Activated CD4-positive, alpha-beta T cell treated with anti-CD3 and anti-CD28 coated beads for 1 hour (primary cell): Measurements from ENCODE around the gene CLDN19.
"Not testable (repeated sequence)": the region's sequence is repeated elsewhere in the genome, so short reads cannot be mapped to it uniquely, and the experiment has no call there.

ENCODE experiments used
- DNase-seq: peaks from one replicate; pipeline ENCODE4 v3.0.0-alpha.2; 2020

CLDN19 gene

DNA sequence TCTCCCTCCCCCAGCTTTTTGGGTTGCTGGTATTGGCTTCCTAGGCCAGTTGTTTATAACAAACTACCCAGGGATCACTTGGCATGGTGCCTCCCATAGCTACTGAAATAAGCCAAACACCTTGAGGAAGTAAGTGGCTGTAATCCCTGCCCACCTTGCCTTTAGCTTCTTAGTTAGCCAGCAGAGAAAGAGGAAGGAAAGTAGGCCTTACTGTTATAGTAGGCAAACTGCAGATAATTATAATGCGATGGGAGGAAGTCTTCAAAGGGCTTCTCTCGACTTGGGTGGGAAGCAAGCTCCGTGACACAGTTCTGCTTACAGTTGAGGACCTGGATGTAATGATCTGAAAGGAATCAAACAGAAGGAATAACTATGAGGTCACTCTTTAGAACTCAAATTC lies 18.6 kb upstream of the CLDN19 start:
- no peak for DNase-seq

DNA sequence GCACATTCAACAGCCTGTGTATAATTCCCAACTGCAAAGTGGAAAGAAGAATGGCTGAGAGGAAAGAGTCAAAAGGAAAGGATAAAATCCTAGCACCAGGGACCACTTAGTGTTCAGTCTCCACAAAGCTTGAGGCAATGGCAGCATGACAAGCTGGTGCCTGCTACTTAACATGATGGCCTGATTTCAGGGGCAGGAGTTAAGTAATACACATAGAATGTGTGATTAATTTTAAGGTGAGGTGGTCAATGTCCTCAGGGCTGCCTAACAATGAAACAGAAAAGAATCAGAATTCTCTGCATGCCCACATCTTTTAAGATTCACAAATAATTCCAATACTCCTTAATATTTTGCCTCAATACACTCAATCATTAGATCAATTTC lies 17.8 kb upstream of the CLDN19 start:
- no peak for DNase-seq

DNA sequence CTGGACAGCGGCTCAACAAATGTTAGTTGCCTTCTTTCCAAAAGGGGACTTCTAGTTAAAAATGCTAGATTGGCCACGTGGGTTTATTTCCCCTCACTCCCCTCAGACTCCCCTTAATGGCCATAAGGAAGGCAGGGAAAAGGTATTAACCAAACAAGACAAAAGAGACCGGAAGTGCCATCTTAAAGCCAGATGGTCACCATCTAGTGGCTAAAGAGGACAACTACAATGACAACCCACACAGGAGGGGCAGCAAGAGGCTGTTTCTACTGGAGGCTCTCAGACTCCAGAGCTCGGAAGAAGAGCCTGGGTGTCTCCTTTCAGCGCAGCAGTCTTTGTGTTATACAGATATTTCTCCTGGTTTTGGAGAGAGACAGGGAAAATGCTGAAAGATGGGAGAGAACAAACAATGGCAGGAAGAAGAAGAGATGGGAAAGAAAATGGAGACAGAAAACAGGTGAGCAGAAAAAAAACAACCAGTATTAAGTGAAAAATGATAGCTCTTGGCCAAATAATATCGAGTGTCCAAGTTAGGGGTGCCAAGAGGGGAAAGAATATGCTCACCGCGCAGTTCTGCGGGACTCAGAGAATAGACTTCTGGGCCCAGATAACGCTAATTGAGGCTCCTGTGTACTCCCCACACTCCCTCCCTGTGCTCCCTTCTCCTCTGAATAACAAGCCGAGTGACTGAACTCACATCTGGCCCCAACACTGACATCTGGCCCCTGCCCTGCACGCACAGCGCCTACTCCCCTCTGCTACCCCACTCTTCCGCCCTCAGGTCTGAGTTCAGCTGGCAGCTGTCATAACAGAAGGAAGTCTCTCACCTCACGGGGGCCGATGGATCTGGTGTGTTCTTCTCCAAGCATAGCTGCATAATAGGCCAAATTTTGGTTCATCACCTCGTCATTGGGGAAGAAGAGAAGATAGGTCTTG lies 17.2 kb upstream of the CLDN19 start:
- DNase-seq: no peak

DNA sequence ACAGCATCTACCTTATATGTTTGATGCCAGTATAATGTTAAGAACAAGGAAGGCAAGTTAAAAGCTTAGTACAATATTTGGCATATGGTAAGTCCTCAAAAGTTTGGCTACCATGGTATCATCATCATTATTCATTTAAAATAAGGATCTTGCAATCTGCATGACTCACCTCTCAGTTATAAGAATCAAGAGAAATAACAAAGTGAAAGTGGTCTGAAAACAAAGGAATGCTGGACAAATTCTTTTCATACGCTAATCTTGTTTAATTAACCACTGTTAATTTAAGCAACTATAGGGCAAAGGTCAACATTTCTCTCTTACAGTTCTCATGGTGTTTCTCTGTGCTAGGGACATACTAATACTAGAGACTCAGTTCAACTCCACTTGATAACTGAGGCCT lies 13.0 kb upstream of the CLDN19 start:
- no peak for DNase-seq

DNA sequence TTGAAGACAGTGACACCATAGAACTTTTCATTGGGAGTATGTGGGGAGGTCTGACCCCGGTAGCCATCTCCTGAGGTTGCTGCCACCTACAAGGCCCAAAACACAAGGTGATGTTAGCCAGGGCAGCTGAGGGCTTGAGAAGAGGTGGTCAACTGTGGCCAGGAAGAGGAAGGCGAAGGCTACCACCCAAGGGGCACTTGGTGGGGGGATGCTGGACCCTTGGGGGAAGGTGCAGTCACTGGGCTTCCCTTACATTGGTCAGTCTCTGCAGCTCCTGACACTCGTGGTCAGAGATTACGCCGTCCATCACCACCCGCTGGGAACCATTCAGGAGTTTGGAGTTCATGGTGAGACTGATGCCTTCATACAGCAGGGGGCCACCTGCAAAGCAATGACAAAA lies 12.2 kb upstream of the CLDN19 start:
- DNase-seq: no peak

DNA sequence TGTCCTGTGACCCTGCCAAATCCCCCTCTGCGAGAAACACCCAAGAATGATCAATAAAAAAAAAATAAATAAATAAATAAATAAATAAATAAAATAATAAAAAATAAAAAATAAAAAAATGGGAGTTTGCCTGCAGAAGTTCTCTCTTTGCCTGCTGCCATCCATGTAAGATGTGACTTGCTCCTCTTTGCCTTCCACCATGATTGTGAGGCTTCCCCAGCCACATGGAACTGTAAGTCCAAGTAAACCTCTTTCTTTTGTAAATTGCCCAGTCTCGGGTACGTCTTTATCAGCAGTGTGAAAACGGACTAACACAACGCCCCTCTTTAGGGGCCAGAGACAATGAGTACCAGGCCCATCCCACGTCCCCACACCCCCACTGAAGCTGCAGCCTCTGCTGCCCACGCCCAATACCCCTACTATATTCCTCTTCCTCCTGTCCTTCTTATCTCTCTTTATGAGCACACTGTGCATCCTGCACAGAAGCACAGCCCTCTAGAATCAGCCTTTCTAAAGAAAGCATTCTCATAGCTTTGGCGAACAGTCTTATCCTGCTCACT lies 11.6 kb upstream of the CLDN19 start:
- not testable (repeated sequence) for DNase-seq

DNA sequence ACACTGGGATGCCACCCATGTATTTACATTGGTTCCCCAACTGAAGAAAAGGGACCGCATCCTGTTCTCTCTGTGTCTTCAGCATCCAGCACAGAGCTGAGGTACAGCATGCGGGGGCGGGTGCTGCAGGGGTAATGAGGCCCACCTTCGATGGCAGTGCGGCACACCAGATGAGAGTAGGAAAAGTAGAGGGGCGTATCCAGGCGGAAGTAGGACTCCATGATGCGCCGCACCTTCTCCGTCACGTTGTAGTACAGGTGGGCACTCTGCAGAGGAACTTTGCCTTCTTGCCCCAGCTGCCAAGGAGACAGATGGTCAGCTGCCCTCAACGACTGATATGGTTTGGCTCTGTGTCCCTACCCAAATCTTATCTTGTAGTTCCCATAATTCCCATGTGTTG lies 10.0 kb upstream of the CLDN19 start:
- DNase-seq: no peak

DNA sequence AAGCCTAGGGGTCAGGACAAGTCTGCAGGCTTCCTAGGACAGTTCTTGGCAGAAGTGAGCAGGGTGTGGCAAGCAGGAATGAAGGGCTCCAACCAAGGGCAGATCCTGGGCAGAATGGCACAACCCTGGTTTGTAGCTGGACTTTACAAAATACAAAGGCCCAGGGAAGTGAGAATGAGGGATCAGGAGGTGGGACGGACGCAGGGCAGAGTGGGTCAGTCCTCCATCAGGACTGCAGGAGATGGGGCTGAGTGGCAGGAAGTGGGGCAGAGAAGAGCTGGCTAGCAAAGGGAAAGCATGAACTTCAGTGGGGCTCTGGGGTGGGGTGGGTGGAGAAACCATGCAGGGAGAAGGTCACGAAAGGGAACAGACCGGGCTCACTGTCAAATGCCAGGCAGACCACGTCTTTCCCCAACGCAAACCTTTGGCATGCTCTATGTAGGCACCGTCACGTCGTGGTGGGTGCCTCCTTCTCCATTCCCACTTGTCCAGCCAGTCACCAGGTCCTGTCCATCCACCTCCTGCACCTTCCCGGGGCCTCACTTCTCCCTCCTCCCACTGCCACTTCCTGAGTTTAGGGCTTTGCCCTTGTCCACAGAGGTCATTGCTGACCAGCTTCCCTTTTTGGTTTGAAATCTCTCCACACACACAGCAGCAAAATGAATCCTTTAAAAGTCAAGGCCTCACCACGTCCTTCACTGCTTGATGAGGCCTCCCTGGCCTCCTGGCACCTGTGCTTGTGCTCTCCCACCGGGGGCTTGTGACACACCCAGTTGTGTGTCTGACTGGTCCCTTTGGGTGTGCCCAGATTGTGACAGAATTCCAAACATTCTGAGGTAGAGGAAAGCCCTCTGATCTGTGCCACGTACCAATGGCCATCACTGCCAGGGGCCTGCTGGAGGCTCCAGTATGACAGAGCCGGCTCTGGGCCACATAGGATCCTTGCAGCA lies 8.7 kb upstream of the CLDN19 start:
- DNase-seq: no peak

DNA sequence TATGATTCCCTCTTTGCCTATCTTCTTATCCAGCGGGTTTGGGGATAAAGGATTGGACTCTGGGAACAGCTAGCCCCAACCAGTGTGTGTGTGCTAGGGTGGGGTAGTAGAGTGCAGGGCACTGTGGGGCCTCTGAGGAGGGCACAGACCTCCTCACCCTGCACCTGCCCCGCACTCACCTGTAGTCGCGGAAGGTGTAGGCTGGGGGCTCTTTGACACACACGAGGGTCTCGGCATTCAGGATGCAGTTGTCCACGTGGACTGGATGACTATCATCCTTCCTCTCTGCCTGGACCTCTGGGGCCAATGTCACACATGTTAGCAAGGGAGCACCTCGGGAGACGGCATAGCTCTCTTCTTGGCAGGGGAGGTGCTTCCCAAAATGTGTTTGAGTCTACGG lies 8.0 kb upstream of the CLDN19 start:
- no peak for DNase-seq

DNA sequence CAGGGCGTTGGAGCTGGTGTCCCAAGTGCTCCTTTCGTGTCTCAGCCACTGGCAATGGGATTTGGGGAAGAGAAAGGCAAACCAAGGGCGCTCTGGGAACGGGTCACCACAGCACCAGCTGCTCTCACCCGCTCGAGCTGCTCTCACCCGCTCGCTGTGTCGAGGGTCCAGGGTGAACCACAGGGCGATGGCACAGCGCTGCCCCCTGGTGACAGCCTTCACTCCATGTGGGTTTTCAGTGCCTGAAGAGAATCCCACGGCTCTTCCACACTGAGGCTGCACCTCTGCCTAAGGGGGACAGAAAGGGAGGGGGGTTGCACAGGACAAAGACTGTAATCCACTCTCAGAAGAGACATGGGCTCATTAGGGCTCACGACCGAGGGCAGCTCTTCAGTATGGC lies 7.1 kb upstream of the CLDN19 start:
- DNase-seq: peak; percentile 39

DNA sequence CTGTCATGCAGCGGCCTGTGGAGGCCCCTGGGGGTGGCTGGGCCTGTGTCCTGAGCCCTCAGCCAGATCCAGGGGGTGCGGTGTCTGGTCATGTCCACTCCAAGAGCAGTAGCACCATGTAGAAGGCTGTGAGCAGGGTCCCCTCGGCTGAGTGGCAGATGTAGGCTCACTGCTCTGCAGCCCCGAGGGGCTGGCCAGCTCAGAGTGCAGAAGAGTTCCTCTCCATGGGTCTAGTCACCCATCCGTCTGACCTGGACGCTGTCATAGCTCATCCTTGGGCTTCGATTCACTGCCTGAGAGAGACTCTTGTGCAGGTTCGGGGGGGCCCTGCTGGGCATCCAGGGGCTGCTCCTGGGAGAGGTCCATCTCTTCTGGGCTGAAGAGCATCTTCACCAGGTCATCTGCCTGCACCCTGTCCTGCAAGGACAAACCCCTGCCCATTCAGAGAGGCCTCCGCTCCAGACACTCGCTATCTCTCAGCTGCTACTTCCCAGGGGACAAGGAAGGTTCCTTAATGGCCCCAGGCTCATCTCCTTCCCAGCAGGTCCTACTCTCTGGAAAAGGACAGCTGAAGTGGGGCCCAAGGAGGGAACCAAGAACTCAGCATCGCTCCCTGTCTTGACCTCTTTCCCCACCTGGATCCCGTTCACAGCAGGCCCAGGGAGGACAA lies 6.5 kb upstream of the CLDN19 start:
- no peak for DNase-seq

DNA sequence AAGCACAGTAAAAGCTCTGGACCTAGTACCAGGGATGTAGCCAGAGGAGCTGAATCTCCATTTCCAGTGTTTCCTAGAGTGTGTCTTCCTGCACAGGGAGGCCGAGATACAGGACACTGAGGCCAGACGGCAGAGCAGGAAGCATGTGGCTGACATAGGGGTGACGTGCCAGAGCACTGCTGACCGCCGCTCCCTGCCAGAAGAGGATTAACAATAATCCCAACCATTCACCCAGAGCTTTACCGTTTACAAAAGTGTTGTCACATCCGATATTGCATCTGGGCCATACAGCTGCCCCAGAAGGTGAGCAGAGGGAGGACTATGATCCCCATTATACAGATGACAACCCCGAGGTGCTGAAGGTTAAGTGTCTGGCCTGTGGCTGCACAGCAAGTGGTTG lies 5.8 kb upstream of the CLDN19 start:
- no peak for DNase-seq

DNA sequence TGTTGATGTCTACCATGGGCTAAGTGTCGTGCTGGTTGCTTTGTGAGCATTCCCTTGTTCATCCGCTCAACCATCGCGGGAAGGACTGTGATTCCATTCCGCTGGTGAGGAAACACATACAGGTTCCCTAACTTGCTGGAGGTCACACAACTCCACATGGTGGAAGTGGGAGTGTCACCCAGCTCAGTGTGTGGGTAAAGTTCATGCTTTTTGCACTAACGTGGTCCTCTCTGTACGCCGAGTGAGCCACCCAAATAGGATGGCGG lies 4.0 kb upstream of the CLDN19 start:
- no peak for DNase-seq

DNA sequence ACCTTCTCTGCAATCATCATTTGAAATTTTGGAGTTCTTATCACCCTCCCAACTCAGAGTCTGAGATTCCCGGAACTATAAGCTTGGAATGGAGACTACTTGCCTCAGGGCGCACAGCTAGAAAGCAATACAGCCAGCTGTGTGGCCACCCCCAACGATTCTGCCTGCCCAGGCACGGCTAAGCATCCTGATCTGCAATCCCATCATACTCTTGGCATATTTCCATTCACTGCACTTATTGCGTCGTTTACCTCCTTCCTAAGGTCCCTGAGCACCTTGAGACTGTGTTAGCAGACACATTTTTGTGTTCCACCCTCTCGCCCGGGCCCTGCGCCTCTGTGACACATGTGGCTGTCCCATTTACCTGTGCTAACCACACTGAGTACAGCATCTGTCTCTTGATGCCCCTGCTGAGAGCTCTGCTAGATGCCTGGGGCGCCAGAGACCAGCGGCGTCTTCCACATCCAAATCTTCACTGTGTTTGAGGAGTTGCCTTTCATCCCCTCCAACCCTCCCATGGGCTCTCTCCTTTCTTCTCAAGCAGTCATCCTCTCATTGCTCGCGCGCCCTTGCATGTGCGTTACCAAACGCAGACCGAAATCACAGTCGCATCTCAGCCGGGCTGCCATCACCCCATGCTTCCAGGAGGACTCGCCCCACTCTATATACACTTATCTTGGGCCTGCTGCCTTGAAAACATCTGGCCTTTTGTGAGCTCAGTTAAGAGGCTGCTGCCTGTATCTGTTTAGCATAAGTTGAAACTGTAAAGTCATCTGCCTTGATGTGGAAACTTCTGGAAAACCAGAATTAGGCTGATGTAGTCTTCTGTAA lies 3.5 kb upstream of the CLDN19 start:
- DNase-seq: no peak

DNA sequence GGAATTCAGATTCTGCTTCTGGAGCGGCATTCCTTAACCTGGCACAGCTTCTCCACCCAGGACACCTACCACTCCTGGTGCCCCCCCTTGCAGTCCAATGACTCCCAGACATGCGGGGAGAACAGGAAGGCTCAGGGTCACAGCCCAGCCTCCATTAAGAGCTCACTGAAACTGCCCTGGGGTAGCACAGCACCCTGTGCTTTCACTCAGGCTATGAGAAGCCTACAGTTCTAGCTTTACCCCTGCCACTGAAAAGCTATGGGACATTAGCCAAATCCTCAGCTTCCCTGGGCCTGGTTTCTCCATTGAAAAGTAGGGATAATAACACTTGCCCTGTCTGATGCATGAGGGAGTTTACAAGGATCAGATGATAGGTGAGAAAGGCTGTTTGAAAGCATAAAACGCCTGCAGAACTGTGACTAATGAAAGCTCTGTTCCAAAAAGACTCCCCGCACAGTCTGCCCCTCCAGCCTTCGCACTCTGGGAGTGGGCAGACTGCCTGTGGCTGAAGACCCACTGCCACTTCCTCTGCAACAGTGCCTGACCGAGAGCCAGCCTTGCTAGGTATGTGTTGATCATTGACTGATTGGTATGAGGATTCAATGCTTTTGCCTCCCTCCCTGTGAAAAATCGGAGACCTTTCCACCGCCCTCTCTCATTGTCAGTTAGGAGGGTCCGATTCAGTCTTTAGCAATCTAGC lies 2.7 kb upstream of the CLDN19 start:
- no peak for DNase-seq

DNA sequence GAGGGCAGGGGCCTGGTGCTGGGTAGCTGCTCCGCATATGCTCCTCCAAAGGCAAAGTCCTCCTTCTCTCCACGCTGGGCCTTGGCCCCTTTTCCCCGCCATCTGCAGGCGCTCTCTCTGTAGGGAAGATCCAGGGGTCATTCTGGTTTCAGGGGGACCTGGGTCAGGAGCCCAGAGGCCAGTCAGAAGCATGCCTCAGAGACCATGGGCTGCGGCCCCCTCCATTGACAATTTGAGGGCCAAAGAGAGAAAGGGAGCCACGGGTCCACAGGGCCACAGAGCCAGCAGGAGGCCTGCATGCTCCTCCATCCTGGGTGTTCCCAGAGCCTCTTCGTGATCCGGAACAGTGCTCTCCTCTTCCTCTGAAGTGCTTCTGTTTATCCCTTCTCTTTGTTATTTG lies 2.1 kb upstream of the CLDN19 start:
- no peak for DNase-seq

DNA sequence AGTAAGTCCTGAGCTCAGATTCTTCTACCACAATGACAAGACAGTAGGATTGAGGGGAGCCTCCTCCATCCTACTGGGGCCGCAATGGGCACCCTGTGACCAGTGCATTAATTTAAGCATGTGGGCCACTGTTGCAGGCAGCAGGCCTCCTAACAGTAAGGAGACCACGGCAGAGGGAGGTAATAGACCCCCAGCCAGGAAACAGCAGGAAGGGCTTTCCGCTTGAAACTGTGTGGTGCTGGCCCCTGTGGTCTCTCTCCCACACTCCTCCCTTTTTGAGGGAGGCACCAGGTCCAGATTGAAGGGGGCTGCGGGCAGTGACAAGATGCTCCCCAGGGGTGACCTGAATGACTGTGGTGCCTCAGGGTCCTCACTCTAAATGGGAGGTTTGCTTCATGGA lies 1.7 kb upstream of the CLDN19 start:
- no peak for DNase-seq

DNA sequence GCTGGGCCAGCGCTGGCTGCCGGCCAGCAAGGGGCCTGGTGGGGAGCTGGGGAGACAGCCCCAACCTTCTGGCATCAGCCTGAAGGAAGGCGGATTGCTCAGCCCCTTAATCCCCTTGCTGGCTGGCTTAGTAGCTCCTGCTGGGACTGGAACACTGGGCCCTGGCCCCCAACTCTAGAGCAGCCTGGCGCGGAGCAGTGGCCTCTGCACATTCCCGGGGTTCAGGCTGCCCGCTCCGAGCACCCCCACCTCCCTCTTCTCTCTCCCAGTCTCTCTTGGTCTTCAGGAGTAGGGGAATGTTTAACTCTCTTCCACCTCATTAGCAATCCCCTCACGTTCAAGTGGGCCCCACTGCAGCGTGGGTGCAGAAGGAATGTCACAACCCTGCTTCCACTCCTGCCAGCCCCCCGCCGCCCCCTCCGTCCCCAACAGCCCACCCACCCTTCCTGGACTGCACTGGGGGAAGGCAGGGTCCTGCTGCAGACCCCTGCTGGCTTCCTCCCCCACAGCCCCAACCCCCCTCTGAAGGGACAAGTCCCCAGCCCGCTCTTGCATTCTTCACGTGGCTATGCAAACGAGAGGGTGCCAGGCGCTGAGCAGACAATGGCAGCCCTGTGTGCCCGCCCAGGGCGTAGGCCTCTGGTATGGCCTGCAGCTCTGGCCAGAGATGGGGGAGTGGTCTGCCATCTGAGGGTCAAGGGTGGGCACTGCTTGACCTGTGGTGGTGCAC lies 980 bp upstream of the CLDN19 start:
- DNase-seq: no peak

DNA sequence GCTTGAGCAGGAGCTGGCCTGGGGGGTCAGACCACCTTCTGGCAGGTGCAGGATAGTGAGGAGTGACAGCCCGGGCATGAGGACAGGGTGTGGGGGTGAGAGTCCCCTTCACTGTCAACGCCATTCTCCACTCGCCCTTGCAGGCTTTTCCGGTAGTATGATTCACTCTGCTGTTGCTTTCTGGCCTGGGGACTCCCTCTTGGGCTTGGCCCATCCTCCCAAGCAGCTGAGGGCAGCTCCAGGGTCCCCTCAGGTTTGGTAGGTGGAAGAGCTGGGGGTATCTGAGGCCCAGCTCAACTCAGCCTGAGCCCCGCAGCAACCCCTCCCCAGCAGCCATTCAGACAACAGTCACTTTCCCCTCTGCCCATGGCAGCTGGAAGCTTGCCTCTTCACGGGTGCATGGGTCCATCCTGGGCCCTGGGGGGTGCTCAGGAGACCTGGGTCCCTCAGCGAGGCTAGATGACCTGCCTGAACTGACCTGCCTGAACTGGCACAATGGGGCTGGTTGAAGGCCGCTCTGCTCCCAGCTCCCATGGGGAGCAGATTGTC lies 1.3 kb downstream of the CLDN19 start:
- no peak for DNase-seq

DNA sequence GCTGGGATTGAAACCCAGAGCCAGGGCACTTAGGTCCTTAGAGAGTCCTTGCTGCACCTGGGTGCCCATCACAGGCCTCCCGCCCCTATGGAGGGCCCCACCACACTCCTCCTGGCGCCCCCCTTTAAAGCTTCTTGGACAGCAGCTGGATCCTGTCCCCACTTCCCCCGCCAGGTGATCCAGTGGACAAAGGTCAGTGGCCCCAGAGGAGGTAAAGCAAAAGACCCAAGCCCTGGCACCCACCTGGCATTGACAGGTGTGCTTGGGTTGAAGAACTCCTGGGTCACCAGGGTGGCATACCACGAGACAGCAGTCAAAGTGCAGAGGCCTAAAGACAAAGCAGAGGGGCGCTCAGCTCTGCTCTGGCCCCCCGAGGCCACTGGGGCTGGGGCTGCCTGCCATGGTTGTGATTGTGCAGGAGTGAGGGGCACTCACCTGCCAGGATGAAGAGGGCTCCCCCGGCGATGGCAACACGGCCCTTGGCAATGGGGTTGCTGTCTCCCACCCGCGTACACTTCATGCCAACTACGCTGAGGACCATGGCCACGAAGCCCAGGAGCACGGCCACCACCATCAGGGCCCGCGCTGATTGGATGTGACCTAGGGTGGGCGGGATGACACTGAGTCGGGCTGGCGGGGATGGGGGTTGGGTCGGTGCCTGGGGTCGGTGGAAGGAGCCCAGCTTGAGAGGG lies 1.9 kb downstream of the CLDN19 start:
- no peak for DNase-seq
